ENCODE data around the gene TSPAN3. TPM values are rescaled to one million over a fixed set of nuclear protein-coding genes. Genes with fewer than 3 reads are reported as not detected.

The TSPAN3 gene
- total RNA-seq, 1 donor from 2014 or later: 223 TPM

DNA sequence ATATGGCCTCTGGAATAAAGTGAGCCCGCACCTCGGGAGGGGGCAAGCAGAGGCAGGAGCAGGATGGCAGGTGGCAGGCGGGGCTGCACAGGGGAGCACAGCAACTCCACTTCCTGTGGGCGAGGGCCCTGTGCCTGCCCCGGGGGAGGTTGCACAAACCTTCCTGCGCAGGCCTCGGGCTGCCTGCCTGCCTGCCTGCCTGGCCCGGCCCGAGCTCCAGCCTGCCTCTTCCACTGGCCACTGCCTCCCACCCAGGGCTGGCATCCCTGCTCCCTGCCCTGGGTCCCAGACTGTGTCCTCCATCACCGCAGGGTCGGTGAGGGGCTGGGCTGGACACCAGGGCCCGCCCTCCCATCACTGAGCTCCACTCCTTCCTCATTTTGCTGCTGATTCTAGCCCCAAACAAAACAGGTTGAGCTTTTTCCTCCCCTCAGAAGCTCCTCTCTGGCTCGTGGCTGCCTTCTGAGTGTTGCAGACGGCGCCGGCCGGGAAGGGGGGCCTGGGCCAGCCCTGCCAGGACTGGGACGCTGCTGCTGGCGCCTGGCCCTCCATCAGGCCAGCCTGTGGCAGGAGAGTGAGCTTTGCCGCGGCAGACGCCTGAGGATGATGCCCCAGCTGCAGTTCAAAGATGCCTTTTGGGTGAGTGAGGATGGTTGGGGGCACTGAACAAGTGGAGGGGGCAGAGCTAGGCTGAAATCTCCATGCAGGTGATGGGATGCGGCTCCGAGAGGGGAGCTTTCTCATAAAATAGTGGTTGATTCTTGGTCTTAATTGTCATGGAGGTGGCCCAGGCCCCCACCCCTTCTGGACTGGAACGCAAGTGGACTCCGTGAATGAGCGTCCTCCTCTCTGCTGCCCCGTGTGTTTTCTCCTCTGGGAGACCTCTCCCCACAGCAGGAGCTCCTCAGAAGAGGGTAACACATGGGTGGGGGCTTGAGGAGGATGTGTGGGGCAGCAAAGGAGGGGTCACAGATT, 75.7 kb downstream of the TSPAN3 start, which contains the start of gene PSTPIP1:
PSTPIP1 (plus strand) TSS at position 156 of the 975 bp plus-strand sequence; CDS start at position 604, 448 bp downstream.
- Histone ChIP-seq H3K36me3 (ENCODE audit: insufficient read depth, low read length) (no peaks in the 10 kb centered on the region), H2AFZ (ENCODE audit: low read depth, low read length) (no peak within 1 kb of the TSS), H3K9ac (ENCODE audit: low read length) (no peak within 1 kb of the TSS), H3K27me3 (ENCODE audit: insufficient read depth, low read length) (no peaks in the 10 kb centered on the region), H3K4me3 (ENCODE audit: insufficient read depth, low read depth, low read length) (no peak within 1 kb of the TSS), H3K4me2 (ENCODE audit: low read length) (no peak within 1 kb of the TSS), H3K27ac (ENCODE audit: low read depth, low read length) (no peak within 1 kb of the TSS), H4K20me1 (ENCODE audit: insufficient read depth, low read length) (no peaks in the 10 kb centered on the region), H3K9me3 (ENCODE audit: insufficient read depth, low read depth, low read length) (no peaks in the 10 kb centered on the region), H3K79me2 (ENCODE audit: insufficient read depth, low read length) (no peaks in the 10 kb centered on the region), H3K4me1 (ENCODE audit: insufficient read depth, low read length) (peaks cover 5% of the 10 kb centered on the region)
- no peak for FAIRE-seq
- peaks cover 2% of the 10 kb centered on the region for H3K4me1 Mint-ChIP-seq (ENCODE audit: low read depth, unreplicated experiment)
- H3K27me3 Mint-ChIP-seq (ENCODE audit: low read depth, unreplicated experiment): peaks cover 37% of the 10 kb centered on the region
- H3K4me3 Mint-ChIP-seq (ENCODE audit: unreplicated experiment): no peak within 1 kb of the TSS
- no peak for DNase-seq (ENCODE audit: low read depth)
- no peak for TF ChIP-seq EZH2 (IDR thresholded peaks at IDR 0.05; ENCODE audit: insufficient read depth, low read length)
- TF ChIP-seq, protein P1, sequence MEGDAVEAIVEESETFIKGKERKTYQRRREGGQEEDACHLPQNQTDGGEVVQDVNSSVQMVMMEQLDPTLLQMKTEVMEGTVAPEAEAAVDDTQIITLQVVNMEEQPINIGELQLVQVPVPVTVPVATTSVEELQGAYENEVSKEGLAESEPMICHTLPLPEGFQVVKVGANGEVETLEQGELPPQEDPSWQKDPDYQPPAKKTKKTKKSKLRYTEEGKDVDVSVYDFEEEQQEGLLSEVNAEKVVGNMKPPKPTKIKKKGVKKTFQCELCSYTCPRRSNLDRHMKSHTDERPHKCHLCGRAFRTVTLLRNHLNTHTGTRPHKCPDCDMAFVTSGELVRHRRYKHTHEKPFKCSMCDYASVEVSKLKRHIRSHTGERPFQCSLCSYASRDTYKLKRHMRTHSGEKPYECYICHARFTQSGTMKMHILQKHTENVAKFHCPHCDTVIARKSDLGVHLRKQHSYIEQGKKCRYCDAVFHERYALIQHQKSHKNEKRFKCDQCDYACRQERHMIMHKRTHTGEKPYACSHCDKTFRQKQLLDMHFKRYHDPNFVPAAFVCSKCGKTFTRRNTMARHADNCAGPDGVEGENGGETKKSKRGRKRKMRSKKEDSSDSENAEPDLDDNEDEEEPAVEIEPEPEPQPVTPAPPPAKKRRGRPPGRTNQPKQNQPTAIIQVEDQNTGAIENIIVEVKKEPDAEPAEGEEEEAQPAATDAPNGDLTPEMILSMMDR (IDR thresholded peaks at IDR 0.05; ENCODE audit: insufficient read depth, low read depth, low read length): no peak
- no peak within 1 kb of the TSS for H3K27ac Mint-ChIP-seq (ENCODE audit: unreplicated experiment)
- H3K9me3 Mint-ChIP-seq (ENCODE audit: unreplicated experiment): no peaks in the 10 kb centered on the region
- H3K36me3 Mint-ChIP-seq (ENCODE audit: low read depth, unreplicated experiment): no peaks in the 10 kb centered on the region

DNA sequence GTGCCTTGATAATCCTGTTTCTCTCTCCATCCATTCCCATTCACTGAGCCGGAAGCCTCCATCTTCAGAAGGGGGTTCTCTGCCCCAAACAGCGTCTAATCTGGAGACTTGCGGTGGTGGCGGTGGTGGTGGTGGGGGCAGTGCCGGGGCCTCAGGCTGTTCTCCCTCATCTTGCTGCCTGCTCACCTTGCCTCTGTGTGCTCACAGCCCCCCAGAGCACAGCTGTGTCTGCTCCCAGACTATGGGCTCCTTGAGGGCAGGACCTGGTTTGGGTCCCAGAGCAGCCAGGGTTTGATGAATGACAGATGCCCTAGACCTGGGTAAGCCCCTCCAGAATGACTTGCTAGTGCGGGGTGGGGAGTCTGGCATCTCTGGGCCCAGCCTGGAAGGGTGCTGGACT, 76.4 kb downstream of the TSPAN3 start:
- H3K27ac Mint-ChIP-seq (ENCODE audit: unreplicated experiment): no peak overlapping the region
- no peak overlapping the region for H3K9ac ChIP-seq (ENCODE audit: low read length)
- no peak overlapping the region for H3K27ac ChIP-seq (ENCODE audit: low read depth, low read length)
- DNase-seq (ENCODE audit: low read depth) (no peak), FAIRE-seq (no peak)
- H2AFZ ChIP-seq (ENCODE audit: low read depth, low read length): no peak overlapping the region
- H3K27me3 ChIP-seq (ENCODE audit: insufficient read depth, low read length): no peaks in the 10 kb centered on the region
- H3K9me3 Mint-ChIP-seq (ENCODE audit: unreplicated experiment): no peaks in the 10 kb centered on the region
- TF ChIP-seq EZH2 (IDR thresholded peaks at IDR 0.05; ENCODE audit: insufficient read depth, low read length): no peak
- no peak overlapping the region for H3K4me3 Mint-ChIP-seq (ENCODE audit: unreplicated experiment)
- H3K4me1 Mint-ChIP-seq (ENCODE audit: low read depth, unreplicated experiment): peaks cover 2% of the 10 kb centered on the region
- no peaks in the 10 kb centered on the region for H3K9me3 ChIP-seq (ENCODE audit: insufficient read depth, low read depth, low read length)
- H3K79me2 ChIP-seq (ENCODE audit: insufficient read depth, low read length): no peaks in the 10 kb centered on the region
- peaks cover 36% of the 10 kb centered on the region for H3K27me3 Mint-ChIP-seq (ENCODE audit: low read depth, unreplicated experiment)
- H4K20me1 ChIP-seq (ENCODE audit: insufficient read depth, low read length): no peaks in the 10 kb centered on the region
- no peak overlapping the region for H3K4me3 ChIP-seq (ENCODE audit: insufficient read depth, low read depth, low read length)
- H3K4me2 ChIP-seq (ENCODE audit: low read length): no peak overlapping the region
- H3K36me3 ChIP-seq (ENCODE audit: insufficient read depth, low read length): no peaks in the 10 kb centered on the region
- no peaks in the 10 kb centered on the region for H3K36me3 Mint-ChIP-seq (ENCODE audit: low read depth, unreplicated experiment)
- peaks cover 5% of the 10 kb centered on the region for H3K4me1 ChIP-seq (ENCODE audit: insufficient read depth, low read length)

DNA sequence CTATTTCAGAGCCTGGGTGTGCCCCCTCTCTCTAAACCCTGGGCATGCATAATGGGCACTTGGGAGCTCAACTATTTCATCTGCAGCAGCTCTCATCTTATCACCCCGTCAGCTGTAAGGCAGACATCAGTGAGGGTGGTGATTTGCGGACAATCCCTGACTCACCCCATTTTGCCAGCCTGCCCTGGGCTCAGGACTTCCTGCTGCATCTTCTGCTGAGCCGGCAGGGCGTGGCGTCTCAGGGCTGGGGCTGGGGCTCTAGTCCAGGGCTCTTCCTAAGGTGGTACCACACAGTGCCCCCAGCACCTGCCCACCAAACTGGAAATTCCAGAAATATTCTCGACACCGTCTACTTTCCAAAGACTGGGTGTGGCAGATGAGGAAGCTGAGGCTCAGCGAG, 76.9 kb downstream of the TSPAN3 start:
- Histone ChIP-seq H3K79me2 (ENCODE audit: insufficient read depth, low read length) (no peaks in the 10 kb centered on the region), H3K9me3 (ENCODE audit: insufficient read depth, low read depth, low read length) (no peaks in the 10 kb centered on the region), H4K20me1 (ENCODE audit: insufficient read depth, low read length) (no peaks in the 10 kb centered on the region), H3K27me3 (ENCODE audit: insufficient read depth, low read length) (no peaks in the 10 kb centered on the region), H3K4me2 (ENCODE audit: low read length) (no peak overlapping the region), H2AFZ (ENCODE audit: low read depth, low read length) (no peak overlapping the region), H3K36me3 (ENCODE audit: insufficient read depth, low read length) (no peaks in the 10 kb centered on the region), H3K9ac (ENCODE audit: low read length) (no peak overlapping the region), H3K27ac (ENCODE audit: low read depth, low read length) (no peak overlapping the region), H3K4me1 (ENCODE audit: insufficient read depth, low read length) (peaks cover 5% of the 10 kb centered on the region), H3K4me3 (ENCODE audit: insufficient read depth, low read depth, low read length) (no peak overlapping the region)
- Mint-ChIP-seq H3K4me1 (ENCODE audit: low read depth, unreplicated experiment) (peaks cover 2% of the 10 kb centered on the region), H3K4me3 (ENCODE audit: unreplicated experiment) (no peak overlapping the region), H3K27me3 (ENCODE audit: low read depth, unreplicated experiment) (peaks cover 32% of the 10 kb centered on the region), H3K27ac (ENCODE audit: unreplicated experiment) (no peak overlapping the region), H3K36me3 (ENCODE audit: low read depth, unreplicated experiment) (no peaks in the 10 kb centered on the region), H3K9me3 (ENCODE audit: unreplicated experiment) (no peaks in the 10 kb centered on the region)
- no peak for FAIRE-seq
- DNase-seq (ENCODE audit: low read depth): no peak
- TF ChIP-seq EZH2 (IDR thresholded peaks at IDR 0.05; ENCODE audit: insufficient read depth, low read length): no peak
- TF ChIP-seq, protein P1 (IDR thresholded peaks at IDR 0.05; ENCODE audit: insufficient read depth, low read depth, low read length): no peak

Data from astrocyte (in vitro differentiated cells and primary cell).